H9 (cell line): ENCODE results near the gene SLC13A5. TPM values are rescaled to one million over a fixed set of nuclear protein-coding genes. Genes with fewer than 3 reads are reported as not detected.
"Not testable (repeated sequence)": the region's sequence is repeated elsewhere in the genome, so short reads cannot be mapped to it uniquely, and the experiment has no call there.

Source experiments
- DNase-seq: peaks from one replicate; pipeline ENCODE4 v3.0.0-alpha.2; 2017
- H2AFZ ChIP-seq: one replicate; pipeline ENCODE4 v1.6.1; 2013; ENCODE audit warnings: mild to moderate bottlenecking, low read length, control low read depth, moderate library complexity
- H2AK5ac ChIP-seq: 2 replicates; pipeline ENCODE4 v1.6.1; 2013; ENCODE audit warnings: low read length, control low read depth, mixed read lengths; ENCODE audit not compliant: insufficient read length
- H2BK120ac ChIP-seq: one replicate; pipeline ENCODE4 v1.6.1; 2013; ENCODE audit warnings: low read depth, mild to moderate bottlenecking, low read length, control low read depth, inconsistent platforms; ENCODE audit not compliant: poor library complexity, severe bottlenecking
- H2BK12ac ChIP-seq: 2 replicates; pipeline ENCODE4 v1.6.1; 2013; ENCODE audit warnings: low read length, control low read depth, mixed read lengths, low read depth; ENCODE audit not compliant: insufficient read length
- H2BK15ac ChIP-seq: 2 replicates; pipeline ENCODE4 v1.6.1; 2013; ENCODE audit warnings: low read depth, low read length, control low read depth
- H2BK20ac ChIP-seq: one replicate; pipeline ENCODE4 v1.6.1; 2013; ENCODE audit warnings: low read depth, mild to moderate bottlenecking, low read length, control low read depth, inconsistent platforms; ENCODE audit not compliant: poor library complexity, severe bottlenecking
- H2BK5ac ChIP-seq: 2 replicates; pipeline ENCODE4 v1.6.1; 2013; ENCODE audit warnings: low read length, control low read depth, mixed read lengths; ENCODE audit not compliant: insufficient read length
- H3K14ac ChIP-seq: 2 replicates; pipeline ENCODE4 v1.6.1; 2013; ENCODE audit warnings: low read length, control low read depth; ENCODE audit not compliant: insufficient read depth
- H3K18ac ChIP-seq: 2 replicates; pipeline ENCODE4 v1.6.1; 2013; ENCODE audit warnings: low read depth, mild to moderate bottlenecking, mixed read lengths, low read length, control low read depth; ENCODE audit not compliant: insufficient read length
- H3K23ac ChIP-seq: 2 replicates; pipeline ENCODE4 v1.6.1; 2013; ENCODE audit warnings: low read length, control low read depth, mixed read lengths, low read depth; ENCODE audit not compliant: insufficient read length
- H3K23me2 ChIP-seq: 2 replicates; pipeline ENCODE4 v1.6.1; 2013; ENCODE audit warnings: low read depth, mild to moderate bottlenecking, mixed read lengths, low read length, control low read depth; ENCODE audit not compliant: insufficient read length, poor library complexity, severe bottlenecking
- H3K27ac ChIP-seq: 2 replicates; pipeline ENCODE4 v1.5.1; 2013; ENCODE audit warnings: low read length, control low read depth, mixed read lengths, low read depth; ENCODE audit not compliant: insufficient read length
- H3K27me3 ChIP-seq: 2 replicates; pipeline ENCODE4 v1.6.1; 2013; ENCODE audit warnings: low read length, control low read depth, inconsistent platforms; ENCODE audit not compliant: insufficient read depth
- H3K4ac ChIP-seq: 2 replicates; pipeline ENCODE4 v1.6.1; 2013; ENCODE audit warnings: low read depth, mild to moderate bottlenecking, control low read depth, inconsistent platforms, low read length, moderate library complexity
- H3K4me1 ChIP-seq: 2 replicates; pipeline ENCODE4 v1.6.1; 2013; ENCODE audit warnings: low read length, control low read depth, inconsistent platforms; ENCODE audit not compliant: insufficient read depth
- H3K4me2 ChIP-seq: 2 replicates; pipeline ENCODE4 v1.6.1; 2013; ENCODE audit warnings: low read length, control low read depth, mixed read lengths; ENCODE audit not compliant: insufficient read length, insufficient read depth
- H3K56ac ChIP-seq: 2 replicates; pipeline ENCODE4 v1.6.1; 2013; ENCODE audit warnings: low read depth, mild to moderate bottlenecking, mixed read lengths, low read length, control low read depth; ENCODE audit not compliant: insufficient read length
- H3K79me1 ChIP-seq: 2 replicates; pipeline ENCODE4 v1.6.1; 2013; ENCODE audit warnings: low read depth, mild to moderate bottlenecking, moderate library complexity, low read length, control low read depth, inconsistent platforms; ENCODE audit not compliant: insufficient read depth, poor library complexity, severe bottlenecking
- H3K79me2 ChIP-seq: 2 replicates; pipeline ENCODE4 v1.6.1; 2013; ENCODE audit warnings: low read length, control low read depth, inconsistent platforms; ENCODE audit not compliant: insufficient read depth
- H3K9ac ChIP-seq: 2 replicates; pipeline ENCODE4 v1.6.1; 2013; ENCODE audit warnings: low read length, control low read depth, mixed read lengths; ENCODE audit not compliant: insufficient read length; ENCODE audit errors: extremely low read depth
- H3K9me3 ChIP-seq: one replicate; pipeline ENCODE4 v1.6.1; 2013; ENCODE audit warnings: low read depth, low read length, inconsistent platforms; ENCODE audit not compliant: control insufficient read depth
- H3T11ph ChIP-seq: one replicate; pipeline ENCODE4 v1.6.1; 2013; ENCODE audit warnings: mild to moderate bottlenecking, low read length, control low read depth, inconsistent platforms
- H4K20me1 ChIP-seq: one replicate; pipeline ENCODE4 v1.6.1; 2013; ENCODE audit not compliant: control insufficient read depth, insufficient read length, insufficient read depth
- H4K5ac ChIP-seq: 2 replicates; pipeline ENCODE4 v1.6.1; 2013; ENCODE audit warnings: low read depth, mild to moderate bottlenecking, mixed read lengths, low read length, control low read depth; ENCODE audit not compliant: insufficient read length
- H4K8ac ChIP-seq: replicated peaks from 2 replicates; pipeline ENCODE4 v1.6.1; 2013; ENCODE audit warnings: low read length, control low read depth, mixed read lengths, low read depth; ENCODE audit not compliant: insufficient read length
- H4K91ac ChIP-seq: 2 replicates; pipeline ENCODE4 v1.6.1; 2013; ENCODE audit warnings: low read depth, mild to moderate bottlenecking, moderate library complexity, mixed read lengths, low read length, control low read depth; ENCODE audit not compliant: insufficient read length
- H3K27ac Mint-ChIP-seq, 3 experiments: 2 replicates in 2 of 3; 3 replicates in 1 of 3; pipeline ENCODE4 v1.8.0; 2020 to 2021; ENCODE audit warnings: mixed read lengths in 3 of 3, mild to moderate bottlenecking in 1 of 3, moderate library complexity in 1 of 3
- H3K27me3 Mint-ChIP-seq: 2 replicates; pipeline ENCODE4 v1.8.0; 2021; ENCODE audit warnings: low read depth, mild to moderate bottlenecking, moderate library complexity, mixed read lengths
- H3K36me3 Mint-ChIP-seq, 3 experiments: 2 replicates in 2 of 3; 3 replicates in 1 of 3; pipeline ENCODE4 v1.8.0; 2020 to 2021; ENCODE audit warnings: low read depth in 3 of 3, mixed read lengths in 3 of 3; ENCODE audit not compliant: insufficient read depth in 1 of 3
- H3K4me1 Mint-ChIP-seq, 2 experiments: 2 replicates each; pipeline ENCODE4 v1.8.0; 2020; ENCODE audit warnings: mixed read lengths in 2 of 2
- H3K4me3 Mint-ChIP-seq, 2 experiments: 2 replicates in 1 of 2; 3 replicates in 1 of 2; pipeline ENCODE4 v1.8.0; 2020 to 2021; ENCODE audit warnings: mild to moderate bottlenecking in 2 of 2, mixed read lengths in 2 of 2, moderate library complexity in 1 of 2
- H3K9me3 Mint-ChIP-seq, 2 experiments: 2 replicates in 1 of 2; 3 replicates in 1 of 2; pipeline ENCODE4 v1.8.0; 2020; ENCODE audit warnings: mild to moderate bottlenecking in 2 of 2, mixed read lengths in 2 of 2, moderate library complexity in 1 of 2
- CTCF ChIP-seq: fragments of 200-600 bp; sonication (generic); conservative IDR thresholded peaks from 3 replicates; pipeline ENCODE4 v1.8.0; 2021; ENCODE audit warnings: antibody characterized with exemption, mild to moderate bottlenecking
- WGBS: extraction: QIAGEN DNeasy Blood & Tissue Kit; methylation state at CpG from one replicate; pipeline ENCODE4 v1.1.7; 2013; ENCODE audit warnings: missing lambda C conversion rate, low lambda C conversion rate, mixed read lengths; ENCODE audit not compliant: insufficient read length; ENCODE audit errors: extremely low coverage; 5-methylcytosine and 5-hydroxymethylcytosine counted together
- total RNA-seq: library from RNA; stranded (reverse); gene quantifications from 2 replicates; pipeline ENCODE4 v1.2.1, GENCODE V29; 2021

SLC13A5 gene
- total RNA-seq, 1 experiment from 2014 or later = 1.6 TPM

- Histone ChIP-seq H3K23me2 (no peaks in the 10 kb centered on the region), H3K23ac (no peak overlapping the region), H2AFZ (no peak overlapping the region), H3K79me1 (no peaks in the 10 kb centered on the region), H2BK120ac (no peak overlapping the region), H2BK5ac (no peak overlapping the region), H3K4me1 (no peaks in the 10 kb centered on the region), H4K20me1 (no peaks in the 10 kb centered on the region), H3T11ph (no peak overlapping the region), H3K9ac (no peak overlapping the region), H2BK15ac (no peak overlapping the region), H2AK5ac (no peak overlapping the region), H4K91ac (no peak overlapping the region), H3K4ac (no peak overlapping the region), H3K4me2 (no peak overlapping the region), H3K79me2 (no peaks in the 10 kb centered on the region), H3K56ac (no peak overlapping the region), H3K18ac (no peak overlapping the region), H3K27ac (no peak overlapping the region), H2BK20ac (no peak overlapping the region), H2BK12ac (no peak overlapping the region), H3K14ac (no peak overlapping the region), H4K8ac (no peak overlapping the region), H4K5ac (no peak overlapping the region), H3K9me3 (no peaks in the 10 kb centered on the region), H3K27me3 (no peaks in the 10 kb centered on the region)
- Mint-ChIP-seq H3K36me3 (no peaks in the 10 kb centered on the region), H3K27ac (no peak overlapping the region), H3K9me3 (no peaks in the 10 kb centered on the region), H3K4me1 (no peaks in the 10 kb centered on the region), H3K27me3 (peaks cover 16% of the 10 kb centered on the region), H3K4me3 (no peak overlapping the region)
- no peak for TF ChIP-seq CTCF
- WGBS = no CpG with 5 or more reads among the region's 2 CpGs
- DNase-seq = no peak
Observed at GRCh38 chr17:6695051-6695450, 18.1 kb downstream of the SLC13A5 start.

GRCh38 chr17:6691958-6692357 is 21.2 kb downstream of the SLC13A5 start:
- not testable (repeated sequence) for H3K9me3 ChIP-seq, H4K91ac ChIP-seq, H3T11ph ChIP-seq, H3K27ac ChIP-seq, H3K27me3 ChIP-seq, H2BK5ac ChIP-seq, H3K79me1 ChIP-seq, H3K23me2 ChIP-seq, H2BK20ac ChIP-seq, H3K9ac ChIP-seq, H3K36me3 Mint-ChIP-seq, H3K4me2 ChIP-seq, H3K56ac ChIP-seq, H3K27ac Mint-ChIP-seq, H2BK120ac ChIP-seq, H3K4ac ChIP-seq, H2BK12ac ChIP-seq, H3K4me1 Mint-ChIP-seq, H3K18ac ChIP-seq, H3K79me2 ChIP-seq, H2BK15ac ChIP-seq, H3K9me3 Mint-ChIP-seq, H3K4me1 ChIP-seq, H4K5ac ChIP-seq, H2AK5ac ChIP-seq, H4K8ac ChIP-seq, DNase-seq, H4K20me1 ChIP-seq, H3K4me3 Mint-ChIP-seq, H2AFZ ChIP-seq, H3K23ac ChIP-seq, H3K14ac ChIP-seq
- no CpG with 5 or more reads among the region's 6 CpGs for WGBS
- H3K27me3 Mint-ChIP-seq = peaks cover 19% of the 10 kb centered on the region
